CD14-positive monocyte (primary cell): ENCODE data around the gene MUC12. TPM values are rescaled to one million over a fixed set of nuclear protein-coding genes. Genes with fewer than 3 reads are reported as not detected.
"Not testable (repeated sequence)": the region's sequence is repeated elsewhere in the genome, so short reads cannot be mapped to it uniquely, and the experiment has no call there.

ENCODE experiments used
- DNase-seq, 3 donors: peaks; one replicate each; pipeline ENCODE4 v3.0.0-alpha.2; 2011 to 2022
- H2AFZ ChIP-seq: 2 replicates; pipeline ENCODE4 v1.6.0; 2012; ENCODE audit warnings: mild to moderate bottlenecking, low read depth, low read length, inconsistent platforms; ENCODE audit not compliant: insufficient read depth, poor library complexity, severe bottlenecking
- H3K27ac ChIP-seq, 2 donors: 1 replicate in 1 of 2; 2 replicates in 1 of 2; pipeline ENCODE4 v1.5.1; 2012 to 2013; ENCODE audit warnings: low read length in 2 of 2, control low read depth in 1 of 2, inconsistent platforms in 1 of 2, low read depth in 1 of 2, mild to moderate bottlenecking in 1 of 2
- H3K27me3 ChIP-seq, 2 donors: one replicate each; pipeline versions ENCODE4 v1.6.0 to v1.6.1; 2011 to 2013; ENCODE audit warnings: low read length in 2 of 2; ENCODE audit not compliant: control insufficient read depth in 2 of 2, insufficient read depth in 2 of 2
- H3K36me3 ChIP-seq, 2 donors: replicated peaks in 1 of 2; 1 replicate in 1 of 2; 2 replicates in 1 of 2; pipeline versions ENCODE4 v1.5.1 to v1.6.1; 2012 to 2013; ENCODE audit warnings: low read length in 2 of 2, control low read depth in 1 of 2, inconsistent platforms in 1 of 2, mild to moderate bottlenecking in 1 of 2; ENCODE audit not compliant: insufficient read depth in 2 of 2, control insufficient read depth in 1 of 2
- H3K4me1 ChIP-seq, 2 donors: 1 replicate in 1 of 2; 2 replicates in 1 of 2; pipeline versions ENCODE4 v1.5.1 to v1.6.1; 2012 to 2013; ENCODE audit warnings: low read length in 2 of 2, control low read depth in 1 of 2, inconsistent platforms in 1 of 2, mild to moderate bottlenecking in 1 of 2, moderate library complexity in 1 of 2; ENCODE audit not compliant: insufficient read depth in 2 of 2, control insufficient read depth in 1 of 2
- H3K4me2 ChIP-seq: replicated peaks from 2 replicates; pipeline ENCODE3; 2012; ENCODE audit warnings: low read length, moderate library complexity, mild to moderate bottlenecking; ENCODE audit not compliant: poor library complexity, severe bottlenecking; ENCODE audit errors: extremely low read depth
- H3K4me3 ChIP-seq, 3 experiments: fragments of 200-600 bp in 1 of 3; sonication (generic) in 1 of 3; replicated peaks in 1 of 3; 1 replicate in 2 of 3; 2 replicates in 1 of 3; pipeline ENCODE4 v1.5.1; 2011 to 2013; ENCODE audit warnings: low read length in 3 of 3, mild to moderate bottlenecking in 3 of 3, control low read depth in 2 of 3, low read depth in 2 of 3, inconsistent platforms in 1 of 3, moderate library complexity in 1 of 3
- H3K79me2 ChIP-seq: 2 replicates; pipeline ENCODE4 v1.6.0; 2012; ENCODE audit warnings: mild to moderate bottlenecking, control low read depth, inconsistent platforms, low read length, moderate library complexity; ENCODE audit not compliant: insufficient read depth
- H3K9ac ChIP-seq: 2 replicates; pipeline ENCODE4 v1.6.0; 2017; ENCODE audit warnings: low read length, mild to moderate bottlenecking; ENCODE audit not compliant: insufficient read depth, poor library complexity, severe bottlenecking
- H3K9me3 ChIP-seq, 2 donors: replicated peaks in 1 of 2; 1 replicate in 1 of 2; 2 replicates in 1 of 2; pipeline versions ENCODE4 v1.5.1 to v1.6.1; 2012 to 2013; ENCODE audit warnings: low read length in 2 of 2, control low read depth in 1 of 2; ENCODE audit not compliant: control insufficient read depth in 1 of 2, insufficient read depth in 1 of 2
- H4K20me1 ChIP-seq: 2 replicates; pipeline ENCODE4 v1.6.0; 2012; ENCODE audit warnings: mild to moderate bottlenecking, low read length, control low read depth, moderate library complexity; ENCODE audit not compliant: insufficient read depth
- H3K27ac Mint-ChIP-seq, 7 donors: one replicate each; pipeline ENCODE4 v1.8.0; 2020; ENCODE audit warnings: mild to moderate bottlenecking in 7 of 7, mixed read lengths in 7 of 7, moderate library complexity in 6 of 7, inconsistent platforms in 2 of 7
- H3K27me3 Mint-ChIP-seq, 3 donors: one replicate each; pipeline ENCODE4 v1.8.0; 2021 to 2022; ENCODE audit warnings: low read depth in 3 of 3, mild to moderate bottlenecking in 3 of 3, mixed read lengths in 3 of 3, moderate library complexity in 3 of 3, inconsistent platforms in 1 of 3
- H3K36me3 Mint-ChIP-seq, 2 donors: one replicate each; pipeline ENCODE4 v1.8.0; 2020; ENCODE audit warnings: mixed read lengths in 2 of 2, inconsistent platforms in 1 of 2, mild to moderate bottlenecking in 1 of 2
- H3K4me1 Mint-ChIP-seq: one replicate; pipeline ENCODE4 v1.8.0; 2020; ENCODE audit warnings: mild to moderate bottlenecking, mixed read lengths
- H3K4me3 Mint-ChIP-seq, 2 donors: one replicate each; pipeline ENCODE4 v1.8.0; 2020; ENCODE audit warnings: mild to moderate bottlenecking in 2 of 2, mixed read lengths in 2 of 2, moderate library complexity in 1 of 2
- H3K9me3 Mint-ChIP-seq, 7 donors: one replicate each; pipeline ENCODE4 v1.8.0; 2020 to 2022; ENCODE audit warnings: mixed read lengths in 7 of 7, mild to moderate bottlenecking in 6 of 7, moderate library complexity in 6 of 7, inconsistent platforms in 2 of 7
- CTCF ChIP-seq: fragments of 200-600 bp; IDR thresholded peaks from one replicate; pipeline ENCODE4 v1.8.0; 2022; ENCODE audit warnings: antibody characterized with exemption, mild to moderate bottlenecking
- WGBS: methylation state at CpG from one replicate; pipeline ENCODE4 v1.1.5; 2013; ENCODE audit warnings: missing lambda C conversion rate; ENCODE audit not compliant: insufficient coverage; 5-methylcytosine and 5-hydroxymethylcytosine counted together
- intact Hi-C, 2 donors: fragments of 100-400 bp; cut with micrococcal nuclease; formaldehyde crosslinking; loops; one replicate each; pipeline versions ENCODE4 v1.15.0 to v1.15.1; 2023
- polyA plus RNA-seq, 3 donors: library from polyadenylated mRNA; depleted of rRNA in 1 of 3; unstranded in 2 of 3; stranded (reverse) in 1 of 3; fragments of 300-500 nt in 2 of 3; fragments of >200 nt in 1 of 3; fragmentation: Illumina TruSeq in 2 of 3; gene quantifications; 1 replicate in 2 of 3; 2 replicates in 1 of 3; pipeline ENCODE4 v1.2.3, GENCODE V29; 2012 to 2021

The MUC12 gene
- polyA plus RNA-seq, 3 donors = 0.44 TPM; not detected in 2

DNA sequence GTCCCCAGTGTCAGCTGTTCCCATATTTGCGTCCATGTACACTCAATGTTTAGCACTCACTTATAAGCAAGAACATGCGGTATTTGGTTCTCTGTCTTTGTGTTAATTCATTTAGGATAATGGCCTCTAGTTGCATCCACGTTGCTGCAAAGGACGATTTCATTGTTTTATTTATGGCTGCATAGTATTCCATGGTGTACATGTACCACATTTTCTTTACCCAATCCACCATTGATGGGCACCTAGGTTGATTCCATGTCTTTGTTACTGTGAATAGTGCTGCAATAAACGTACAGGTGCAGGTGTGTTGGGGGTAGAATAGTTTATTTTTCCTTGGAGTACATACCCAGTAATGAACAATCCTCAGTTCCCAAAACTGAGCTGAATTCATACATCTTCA is 91.6 kb downstream of the MUC12 start:
- H3K27me3 Mint-ChIP-seq = peaks cover 33 to 41% (median 36%) of the 10 kb centered on the region in 3 donors
- H3K4me3 ChIP-seq = no peak overlapping the region
- no CpG with 5 or more reads among the region's 5 CpGs for WGBS

GRCh38 chr7:101064176-101064550 is 94.8 kb downstream of the MUC12 start:
- H3K27me3 Mint-ChIP-seq = peaks cover 34 to 42% (median 40%) of the 10 kb centered on the region in 3 donors
- not testable (repeated sequence) for DNase-seq
- 60% methylated on average over 8 of the region's 9 CpGs for whole genome bisulfite sequencing

More for the DNA sequence above, 91.6 kb downstream of the MUC12 start:
- TF ChIP-seq CTCF = no peak
- Histone ChIP-seq H3K79me2 (no peaks in the 10 kb centered on the region), H3K27ac (no peak overlapping the region), H3K4me1 (no peaks in the 10 kb centered on the region), H3K9me3 (no peaks in the 10 kb centered on the region), H3K27me3 (peaks cover 2 to 7% of the 10 kb centered on the region in 2 donors), H3K4me2 (no peak overlapping the region), H3K9ac (no peak overlapping the region), H2AFZ (no peak overlapping the region), H4K20me1 (no peaks in the 10 kb centered on the region), H3K36me3 (no peaks in the 10 kb centered on the region)
- intact Hi-C loops = no loop called here
- DNase-seq = no peak
- H3K4me1 Mint-ChIP-seq = no peaks in the 10 kb centered on the region
- no peaks in the 10 kb centered on the region for H3K9me3 Mint-ChIP-seq
- no peak overlapping the region for H3K4me3 Mint-ChIP-seq
- H3K36me3 Mint-ChIP-seq = no peaks in the 10 kb centered on the region
- no peak overlapping the region for H3K27ac Mint-ChIP-seq

DNA sequence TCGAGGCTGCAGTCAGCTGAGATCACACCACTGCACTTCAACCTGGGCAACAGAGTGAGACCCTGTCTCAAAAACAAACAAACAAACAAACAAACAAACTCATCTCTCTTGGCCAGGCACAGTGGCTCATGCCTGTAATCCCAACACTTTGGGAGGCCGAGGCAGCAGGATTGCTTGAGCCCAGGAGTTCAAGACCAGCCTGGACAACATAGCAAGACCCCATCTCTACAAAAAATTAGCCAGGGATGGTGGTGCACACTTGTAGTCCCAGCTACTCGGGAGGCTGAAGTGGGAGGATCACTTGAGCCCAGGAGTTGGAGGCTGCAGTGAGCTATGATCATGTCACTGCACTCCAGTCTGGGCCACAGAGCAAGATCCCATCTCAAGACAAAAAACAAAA is 95.8 kb downstream of the MUC12 start:
- H3K27me3 Mint-ChIP-seq = peaks cover 32 to 39% (median 37%) of the 10 kb centered on the region in 3 donors
- H3K36me3 Mint-ChIP-seq, H3K9me3 Mint-ChIP-seq, H3K36me3 ChIP-seq, H3K4me1 ChIP-seq, H3K27ac ChIP-seq, DNase-seq, H4K20me1 ChIP-seq, H3K9me3 ChIP-seq, H2AFZ ChIP-seq, H3K27ac Mint-ChIP-seq, H3K4me3 Mint-ChIP-seq, H3K27me3 ChIP-seq, H3K4me3 ChIP-seq, intact Hi-C loops, H3K9ac ChIP-seq, H3K79me2 ChIP-seq, H3K4me1 Mint-ChIP-seq, H3K4me2 ChIP-seq: not testable (repeated sequence)
- 86% methylated on average over 2 of the region's 3 CpGs for WGBS

More at GRCh38 chr7:101064176-101064550, 94.8 kb downstream of the MUC12 start:
- H3K36me3 ChIP-seq, H3K79me2 ChIP-seq, H2AFZ ChIP-seq, H3K27ac ChIP-seq, H4K20me1 ChIP-seq, H3K27ac Mint-ChIP-seq, H3K9me3 ChIP-seq, H3K9ac ChIP-seq, H3K4me3 ChIP-seq, H3K36me3 Mint-ChIP-seq, H3K4me1 ChIP-seq, H3K4me1 Mint-ChIP-seq, intact Hi-C loops, H3K4me3 Mint-ChIP-seq, H3K9me3 Mint-ChIP-seq, H3K4me2 ChIP-seq: not testable (repeated sequence)
- H3K27me3 ChIP-seq = peaks cover under 1 to 11% of the 10 kb centered on the region in 2 donors
